Esophagus squamous epithelium (tissue), 4 donors: ENCODE data around the gene TXNDC17.

Experiments
- CTCF ChIP-seq, 6 experiments: fragments of 450-650 bp in 4 of 6; fragments of 200-600 bp in 2 of 6; sonication (generic) in 2 of 6; IDR thresholded peaks; one replicate each; pipeline ENCODE4 v1.5.1; 2016 to 2019; ENCODE audit warnings: antibody characterized with exemption in 6 of 6, mild to moderate bottlenecking in 4 of 6, moderate library complexity in 4 of 6
- POLR2A ChIP-seq, 4 donors: fragments of 450-650 bp; IDR thresholded peaks; one replicate each; pipeline ENCODE4 v1.6.1; 2017; ENCODE audit warnings: antibody characterized with exemption in 4 of 4, mild to moderate bottlenecking in 4 of 4, moderate library complexity in 3 of 4

DNA sequence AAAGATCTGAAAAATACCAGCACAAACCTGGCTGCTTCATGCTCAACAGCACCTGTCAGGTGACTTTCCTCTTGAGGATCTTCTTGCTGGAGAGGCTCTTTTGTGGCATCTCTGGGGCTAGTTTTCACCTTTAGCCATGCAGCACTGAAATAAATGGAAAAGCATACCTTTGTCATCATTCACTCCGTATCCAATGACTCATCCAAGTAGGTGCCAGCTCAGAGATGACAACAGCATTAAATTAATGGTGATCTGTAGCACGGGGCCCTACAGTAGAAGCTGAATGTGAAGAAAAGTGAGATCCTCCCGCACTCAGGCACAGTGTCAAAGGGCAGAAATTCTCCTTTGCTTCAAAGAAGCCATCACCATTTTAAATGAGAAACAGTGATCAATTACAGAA lies 32.5 kb upstream of the TXNDC17 start:
- TF ChIP-seq CTCF (IDR thresholded peaks at IDR 0.05), result no peak
- no peak for TF ChIP-seq POLR2A (IDR thresholded peaks at IDR 0.05)
